BLaER1 treated with 17β-estradiol and CSF1 and Interleukin-3, amounts not matched to agents 10 nM and 100 nM (cell line): ENCODE measurements around the gene SLC12A9.
"Not testable (repeated sequence)": the region's sequence is repeated elsewhere in the genome, so short reads cannot be mapped to it uniquely, and the experiment has no call there.

Source experiments
- H3K27ac ChIP-seq, 11 experiments: shearing (Covaris generic); formaldehyde crosslinking; 2 replicates each; pipeline ENCODE4 v1.8.1; 2022
- H3K27me3 ChIP-seq, 11 experiments: shearing (Covaris generic); formaldehyde crosslinking; 2 replicates each; pipeline ENCODE4 v1.8.1; 2022
- H3K36me3 ChIP-seq, 11 experiments: shearing (Covaris generic); formaldehyde crosslinking; 2 replicates each; pipeline ENCODE4 v1.8.1; 2022
- H3K4me1 ChIP-seq, 10 experiments: shearing (Covaris generic); formaldehyde crosslinking; 2 replicates each; pipeline ENCODE4 v1.8.1; 2022
- H3K4me2 ChIP-seq, 11 experiments: shearing (Covaris generic); formaldehyde crosslinking; 2 replicates each; pipeline ENCODE4 v1.8.1; 2022
- H3K4me3 ChIP-seq, 10 experiments: shearing (Covaris generic); formaldehyde crosslinking; 2 replicates each; pipeline ENCODE4 v1.8.1; 2022
- H3K9ac ChIP-seq, 11 experiments: shearing (Covaris generic); formaldehyde crosslinking; 2 replicates each; pipeline ENCODE4 v1.8.1; 2022
- H3K9me3 ChIP-seq, 11 experiments: shearing (Covaris generic); formaldehyde crosslinking; replicated peaks in 1 of 11; 2 replicates each; pipeline ENCODE4 v1.8.1; 2022
- H4K20me1 ChIP-seq, 11 experiments: shearing (Covaris generic); formaldehyde crosslinking; 2 replicates each; pipeline ENCODE4 v1.8.1; 2022
- Cebpa-rat ChIP-seq, 11 experiments: shearing (Covaris generic); IDR thresholded peaks; 2 replicates each; pipeline ENCODE4 v1.8.1; 2022

The SLC12A9 gene

GRCh38 chr7:100852048-100852872 lies at the start of gene SLC12A9:
SLC12A9 (plus strand) TSS chr7:100852713; CDS start chr7:100854198, 1,485 bp downstream.
- Histone ChIP-seq H3K27me3 (no peaks in the 10 kb centered on the region), H3K9ac (peak within 1 kb of the TSS; percentile 57 to 86 (median 82)), H3K36me3 (peaks cover 10 to 34% (median 29%) of the 10 kb centered on the region in 11 experiments; a peak in 21 of 22 replicates), H3K9me3 (no peaks in the 10 kb centered on the region), H4K20me1 (peaks cover 31 to 46% (median 41%) of the 10 kb centered on the region in 11 experiments), H3K4me1 (peaks cover 15 to 42% (median 34%) of the 10 kb centered on the region in 10 experiments), H3K27ac (peak within 1 kb of the TSS; percentile 5 to 86 (median 79); a peak in 21 of 22 replicates), H3K4me3 (peak within 1 kb of the TSS; percentile 68 to 95 (median 83)), H3K4me2 (peak within 1 kb of the TSS; percentile 85 to 100 (median 97))
- TF ChIP-seq Cebpa-rat (IDR thresholded peaks at IDR 0.05): no peak

GRCh38 chr7:100802951-100803350 lies 49.6 kb upstream of the SLC12A9 start:
- TF ChIP-seq Cebpa-rat (IDR thresholded peaks at IDR 0.05): no peak
- peak overlapping the region; percentile 92 to 100 (median 99) for H3K4me2 ChIP-seq
- H3K9ac ChIP-seq: peak overlapping the region; percentile 63 to 92 (median 84)
- H3K36me3 ChIP-seq: peaks cover 35 to 67% (median 42%) of the 10 kb centered on the region in 11 experiments
- H3K27me3 ChIP-seq: no peaks in the 10 kb centered on the region
- 0 out of 22 replicates have a peak, but pooled peaks cover 0 to 4% (median 0%) of the 10 kb centered on the region in 11 experiments for H3K9me3 ChIP-seq
- no peaks in the 10 kb centered on the region for H4K20me1 ChIP-seq
- H3K4me3 ChIP-seq: peak overlapping the region; percentile 39 to 68 (median 58)
- peaks cover 68 to 91% (median 79%) of the 10 kb centered on the region in 10 experiments for H3K4me1 ChIP-seq
- peak overlapping the region; percentile 46 to 99 (median 93); a peak in 21 of 22 replicates for H3K27ac ChIP-seq

GRCh38 chr7:100803398-100804161 lies 48.9 kb upstream of the SLC12A9 start:
- Histone ChIP-seq H3K9me3 (0 out of 22 replicates have a peak, but pooled peaks cover 0 to 4% (median 0%) of the 10 kb centered on the region in 11 experiments), H3K4me1 (peaks cover 65 to 84% (median 73%) of the 10 kb centered on the region in 10 experiments), H3K4me3 (peak overlapping the region; percentile 39 to 68 (median 58)), H3K36me3 (peaks cover 42 to 73% (median 48%) of the 10 kb centered on the region in 11 experiments), H3K4me2 (peak overlapping the region; percentile 92 to 100 (median 99)), H3K27ac (peak overlapping the region; percentile 46 to 99 (median 93); a peak in 21 of 22 replicates), H3K27me3 (no peaks in the 10 kb centered on the region), H3K9ac (peak overlapping the region; percentile 63 to 92 (median 84)), H4K20me1 (no peaks in the 10 kb centered on the region)
- no peak for TF ChIP-seq Cebpa-rat (IDR thresholded peaks at IDR 0.05)

- H3K27ac ChIP-seq: peak overlapping the region in 10 of 11 experiments; percentile 13 to 99 (median 94); a peak in 19 of 22 replicates
- no peak for TF ChIP-seq Cebpa-rat (IDR thresholded peaks at IDR 0.05)
- no peaks in the 10 kb centered on the region for H4K20me1 ChIP-seq
- peaks cover 55 to 72% (median 64%) of the 10 kb centered on the region in 10 experiments for H3K4me1 ChIP-seq
- peaks cover 54 to 86% (median 61%) of the 10 kb centered on the region in 11 experiments for H3K36me3 ChIP-seq
- H3K9me3 ChIP-seq: no peaks in the 10 kb centered on the region
- H3K27me3 ChIP-seq: no peaks in the 10 kb centered on the region
- peak overlapping the region; percentile 92 to 100 (median 99); a peak in 21 of 22 replicates for H3K4me2 ChIP-seq
- H3K9ac ChIP-seq: peak overlapping the region in 10 of 11 experiments; percentile 21 to 92 (median 84); a peak in 17 of 22 replicates
- H3K4me3 ChIP-seq: peak overlapping the region in 1 of 10 experiments; percentile 12; a peak in 2 of 20 replicates
Measured at GRCh38 chr7:100804681-100805431, 47.7 kb upstream of the SLC12A9 start.

GRCh38 chr7:100806276-100806675 lies 46.2 kb upstream of the SLC12A9 start:
- H3K4me3 ChIP-seq: no peak overlapping the region
- TF ChIP-seq Cebpa-rat (IDR thresholded peaks at IDR 0.05): no peak
- no peaks in the 10 kb centered on the region for H4K20me1 ChIP-seq
- H3K4me2 ChIP-seq: peak overlapping the region in 2 of 11 experiments; percentile 96 to 99; a peak in 2 of 22 replicates
- H3K27me3 ChIP-seq: no peaks in the 10 kb centered on the region
- peaks cover 41 to 58% (median 50%) of the 10 kb centered on the region in 10 experiments for H3K4me1 ChIP-seq
- H3K9ac ChIP-seq: peak overlapping the region in 2 of 11 experiments; percentile 2 to 88; a peak in 2 of 22 replicates
- H3K27ac ChIP-seq: peak overlapping the region in 5 of 11 experiments; percentile 88 to 99 (median 96); a peak in 6 of 22 replicates
- H3K36me3 ChIP-seq: peaks cover 69 to 89% (median 75%) of the 10 kb centered on the region in 11 experiments
- H3K9me3 ChIP-seq: no peaks in the 10 kb centered on the region

GRCh38 chr7:100806883-100807282 lies 45.6 kb upstream of the SLC12A9 start:
- peaks cover 35 to 53% (median 44%) of the 10 kb centered on the region in 10 experiments for H3K4me1 ChIP-seq
- H3K27ac ChIP-seq, H4K20me1 ChIP-seq, H3K4me2 ChIP-seq, H3K9me3 ChIP-seq, H3K27me3 ChIP-seq, H3K9ac ChIP-seq, H3K4me3 ChIP-seq: not testable (repeated sequence)
- peaks cover 75 to 89% (median 82%) of the 10 kb centered on the region in 11 experiments for H3K36me3 ChIP-seq

- Histone ChIP-seq H3K9ac (no peak overlapping the region; a peak in 1 of 22 replicates), H3K36me3 (peaks cover 90 to 96% (median 92%) of the 10 kb centered on the region in 11 experiments), H3K4me2 (no peak overlapping the region), H3K4me1 (peaks cover 20 to 53% (median 39%) of the 10 kb centered on the region in 10 experiments), H4K20me1 (no peaks in the 10 kb centered on the region), H3K9me3 (no peaks in the 10 kb centered on the region), H3K4me3 (no peak overlapping the region), H3K27ac (0 out of 22 replicates have a peak overlapping the region, but pooled peaks of 1 of the 11 experiments have one; percentile 92), H3K27me3 (no peaks in the 10 kb centered on the region)
- TF ChIP-seq Cebpa-rat (IDR thresholded peaks at IDR 0.05): no peak
Measured at GRCh38 chr7:100808354-100808875, 44.1 kb upstream of the SLC12A9 start.
